ENCODE measurements around the gene KCTD16.

KCTD16 gene

DNA sequence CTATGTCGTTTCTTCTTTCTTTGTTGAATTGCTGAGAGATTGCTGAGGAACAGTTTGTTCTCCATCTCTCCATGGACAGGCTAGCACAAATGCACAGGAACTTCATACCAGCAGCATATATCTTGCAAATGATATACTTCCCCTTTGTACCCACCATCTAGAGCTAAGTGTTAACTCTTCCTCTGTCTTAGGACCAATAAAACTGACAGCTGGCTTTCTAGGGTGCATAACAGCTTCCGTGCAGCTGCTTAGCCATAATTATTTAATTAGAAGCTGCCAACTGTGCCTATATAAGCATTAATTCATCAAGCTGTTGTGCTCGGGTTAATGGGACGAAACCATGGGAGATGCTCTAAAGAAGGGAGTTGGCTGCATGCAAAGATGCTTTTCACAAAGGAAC is 38.7 kb downstream of the KCTD16 start:
- in situ Hi-C loops (cut with HindIII; ENCODE audit: low pct_ligation_motif_present, low sequenced_read_pairs): no loop called here
- Histone ChIP-seq H3K4me3 (ENCODE audit: low read depth, low read length) (no peak overlapping the region), H3K36me3 (replicated peaks) (no peaks in the 10 kb centered on the region), H3K27ac (no peak overlapping the region), H3K27me3 (replicated peaks) (no peaks in the 10 kb centered on the region)
- TF ChIP-seq, protein P1, sequence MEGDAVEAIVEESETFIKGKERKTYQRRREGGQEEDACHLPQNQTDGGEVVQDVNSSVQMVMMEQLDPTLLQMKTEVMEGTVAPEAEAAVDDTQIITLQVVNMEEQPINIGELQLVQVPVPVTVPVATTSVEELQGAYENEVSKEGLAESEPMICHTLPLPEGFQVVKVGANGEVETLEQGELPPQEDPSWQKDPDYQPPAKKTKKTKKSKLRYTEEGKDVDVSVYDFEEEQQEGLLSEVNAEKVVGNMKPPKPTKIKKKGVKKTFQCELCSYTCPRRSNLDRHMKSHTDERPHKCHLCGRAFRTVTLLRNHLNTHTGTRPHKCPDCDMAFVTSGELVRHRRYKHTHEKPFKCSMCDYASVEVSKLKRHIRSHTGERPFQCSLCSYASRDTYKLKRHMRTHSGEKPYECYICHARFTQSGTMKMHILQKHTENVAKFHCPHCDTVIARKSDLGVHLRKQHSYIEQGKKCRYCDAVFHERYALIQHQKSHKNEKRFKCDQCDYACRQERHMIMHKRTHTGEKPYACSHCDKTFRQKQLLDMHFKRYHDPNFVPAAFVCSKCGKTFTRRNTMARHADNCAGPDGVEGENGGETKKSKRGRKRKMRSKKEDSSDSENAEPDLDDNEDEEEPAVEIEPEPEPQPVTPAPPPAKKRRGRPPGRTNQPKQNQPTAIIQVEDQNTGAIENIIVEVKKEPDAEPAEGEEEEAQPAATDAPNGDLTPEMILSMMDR (IDR thresholded peaks at IDR 0.05; ENCODE audit: low read depth, low read length, missing control alignments): no peak
- DNase-seq: no peak

DNA sequence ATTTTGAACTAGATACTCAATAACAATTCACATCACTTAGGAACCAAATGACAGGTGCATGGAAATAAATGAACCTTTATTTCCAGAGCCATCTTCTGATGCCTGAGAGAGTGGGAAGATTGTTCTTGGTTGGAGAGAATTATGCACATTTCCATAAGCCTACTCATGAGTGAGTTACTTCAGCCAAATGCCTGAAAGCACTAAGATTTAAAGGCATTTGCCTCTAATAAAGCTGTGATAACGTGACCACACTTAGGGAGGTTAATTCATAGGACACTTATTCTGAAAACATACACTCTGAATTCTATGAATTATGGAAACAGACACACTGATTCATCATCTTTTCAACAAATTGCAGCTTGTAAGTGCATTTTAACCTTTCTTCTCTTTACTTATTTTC is 40.0 kb downstream of the KCTD16 start:
- no peak overlapping the region for H3K27ac ChIP-seq
- no peaks in the 10 kb centered on the region for H3K27me3 ChIP-seq (replicated peaks)
- no peaks in the 10 kb centered on the region for H3K36me3 ChIP-seq (replicated peaks)
- in situ Hi-C loops (cut with HindIII; ENCODE audit: low pct_ligation_motif_present, low sequenced_read_pairs): no loop called here
- no peak overlapping the region for H3K4me3 ChIP-seq (ENCODE audit: low read depth, low read length)
- DNase-seq: no peak
- TF ChIP-seq, protein P1 (IDR thresholded peaks at IDR 0.05; ENCODE audit: low read depth, low read length, missing control alignments): no peak

DNA sequence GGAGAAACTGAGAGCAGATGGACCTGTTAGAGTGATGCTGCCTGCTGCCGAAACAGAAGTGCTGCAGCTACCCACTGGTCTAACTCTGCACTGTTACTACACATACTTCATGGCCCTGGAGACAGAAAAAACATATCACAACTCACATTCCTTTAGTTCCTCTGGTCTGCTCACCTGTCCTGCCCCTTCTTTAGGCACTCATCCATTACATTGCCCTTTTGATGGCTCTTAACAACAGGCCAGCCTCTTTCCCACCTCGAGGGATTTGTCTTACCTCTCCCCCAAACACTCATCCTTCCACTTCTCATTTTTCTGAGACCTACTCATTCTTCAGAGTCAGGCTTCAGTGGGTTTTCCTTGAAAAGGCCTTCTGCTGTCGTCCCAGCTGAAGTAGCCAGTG is 49.2 kb downstream of the KCTD16 start:
- TF ChIP-seq, protein P1 (IDR thresholded peaks at IDR 0.05; ENCODE audit: low read depth, low read length, missing control alignments): no peak
- H3K36me3 ChIP-seq (replicated peaks): no peaks in the 10 kb centered on the region
- H3K27me3 ChIP-seq (replicated peaks): no peaks in the 10 kb centered on the region
- no peak overlapping the region for H3K4me3 ChIP-seq (ENCODE audit: low read depth, low read length)
- no peak for DNase-seq
- in situ Hi-C loops (cut with HindIII; ENCODE audit: low pct_ligation_motif_present, low sequenced_read_pairs): no loop called here
- no peak overlapping the region for H3K27ac ChIP-seq

DNA sequence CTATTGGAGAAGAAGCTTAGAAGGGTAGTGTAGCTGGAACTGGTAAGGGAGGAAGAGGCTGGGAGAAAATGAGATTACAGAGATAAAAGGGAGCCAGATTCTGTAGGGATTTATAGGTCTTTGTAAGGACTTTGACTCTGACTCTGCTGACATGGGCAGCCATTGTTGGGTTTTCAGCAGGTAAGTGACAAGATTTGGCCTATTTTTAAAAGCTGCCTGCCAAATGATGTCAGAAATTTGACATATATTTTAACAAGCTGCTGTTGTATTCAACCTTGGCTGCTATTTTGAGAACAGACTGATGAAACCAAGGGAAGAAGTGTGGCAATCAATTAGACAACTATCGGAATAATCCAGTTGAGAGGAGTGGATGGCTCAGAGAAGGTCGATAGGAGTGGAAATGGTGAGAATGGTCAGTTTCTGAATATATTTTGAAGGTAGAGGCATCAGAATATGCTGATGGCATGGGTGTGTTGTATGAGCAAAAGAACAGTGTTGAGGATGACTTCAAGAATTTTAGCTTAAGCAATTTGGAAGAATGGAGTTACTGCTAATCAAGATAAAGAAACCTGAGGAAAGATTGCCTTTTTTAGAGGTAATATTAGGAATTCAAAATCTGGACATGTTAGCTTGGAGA is 56.8 kb downstream of the KCTD16 start:
- Histone ChIP-seq H3K27ac (no peak overlapping the region), H3K36me3 (replicated peaks) (no peaks in the 10 kb centered on the region), H3K27me3 (replicated peaks) (no peaks in the 10 kb centered on the region), H3K4me3 (ENCODE audit: low read depth, low read length) (no peak overlapping the region)
- in situ Hi-C loops (cut with HindIII; ENCODE audit: low pct_ligation_motif_present, low sequenced_read_pairs): no loop called here
- TF ChIP-seq, protein P1 (IDR thresholded peaks at IDR 0.05; ENCODE audit: low read depth, low read length, missing control alignments): no peak
- DNase-seq: no peak

DNA sequence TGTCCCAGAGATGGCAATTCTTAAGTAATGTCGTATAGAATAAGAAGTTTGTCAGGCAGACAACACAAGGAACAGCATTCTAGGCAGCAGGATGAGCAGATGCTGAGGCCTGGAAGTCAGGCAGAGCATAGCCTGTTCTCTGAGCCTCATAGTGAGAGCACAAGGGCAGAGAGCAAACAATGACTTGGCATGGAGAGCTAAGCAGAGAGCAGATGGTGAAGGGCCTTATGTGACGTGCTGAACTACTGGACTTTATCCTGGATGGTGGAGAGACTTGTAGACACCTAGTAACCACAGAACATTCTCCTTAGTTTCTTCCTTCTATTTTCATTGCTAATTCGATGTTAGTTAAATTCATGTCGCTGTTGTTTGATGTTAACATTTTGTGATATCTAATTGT is 60.1 kb downstream of the KCTD16 start:
- TF ChIP-seq, protein P1 (IDR thresholded peaks at IDR 0.05; ENCODE audit: low read depth, low read length, missing control alignments): no peak
- in situ Hi-C loops (cut with HindIII; ENCODE audit: low pct_ligation_motif_present, low sequenced_read_pairs): no loop called here

DNA sequence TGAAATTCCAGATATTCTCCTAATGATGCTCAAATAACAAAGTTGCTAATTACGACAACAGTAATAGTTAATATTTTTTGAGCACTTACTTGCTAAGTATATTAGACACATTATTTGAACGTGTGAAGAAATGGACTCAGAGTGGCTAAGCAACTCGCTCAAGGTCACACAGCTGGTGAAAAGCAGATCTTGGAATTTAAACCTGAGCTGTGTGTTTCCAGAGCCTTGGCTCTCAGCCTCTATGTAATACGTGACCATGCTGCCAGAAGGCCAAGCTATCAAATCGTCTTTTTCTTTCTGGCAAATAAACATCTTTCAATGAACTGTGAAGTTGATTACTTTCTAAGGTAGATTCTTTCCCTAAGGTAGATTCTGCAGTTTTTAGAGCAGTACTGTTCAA is 61.6 kb downstream of the KCTD16 start:
- H3K4me3 ChIP-seq (ENCODE audit: low read depth, low read length): no peak overlapping the region
- H3K36me3 ChIP-seq (replicated peaks): no peaks in the 10 kb centered on the region
- no peaks in the 10 kb centered on the region for H3K27me3 ChIP-seq (replicated peaks)
- DNase-seq: no peak
- no peak overlapping the region for H3K27ac ChIP-seq
- in situ Hi-C loops (cut with HindIII; ENCODE audit: low pct_ligation_motif_present, low sequenced_read_pairs): no loop called here
- TF ChIP-seq, protein P1 (IDR thresholded peaks at IDR 0.05; ENCODE audit: low read depth, low read length, missing control alignments): no peak

More for the DNA sequence above, 60.1 kb downstream of the KCTD16 start:
- no peaks in the 10 kb centered on the region for H3K27me3 ChIP-seq (replicated peaks)
- no peaks in the 10 kb centered on the region for H3K36me3 ChIP-seq (replicated peaks)
- H3K4me3 ChIP-seq (ENCODE audit: low read depth, low read length): no peak overlapping the region
- DNase-seq: no peak
- H3K27ac ChIP-seq: no peak overlapping the region

All from brain microvascular endothelial cell (primary cell).